Loucy (cell line): ENCODE data around the gene CASP10.

Source experiments
- H2AFZ ChIP-seq: fragments of 200-600 bp; sonication (generic); 2 replicates; pipeline ENCODE4 v1.6.0; 2016; ENCODE audit warnings: antibody characterized with exemption, mild to moderate bottlenecking, low read length, moderate library complexity
- H3F3A ChIP-seq: fragments of 200-600 bp; 2 replicates; pipeline ENCODE4 v1.6.0; 2016; ENCODE audit warnings: antibody characterized with exemption, low read depth, mild to moderate bottlenecking
- H3K27me3 ChIP-seq: fragments of 200-600 bp; sonication (generic); 2 replicates; pipeline ENCODE4 v1.6.1; 2014; ENCODE audit warnings: low read length, mild to moderate bottlenecking; ENCODE audit not compliant: insufficient read depth, poor library complexity, severe bottlenecking
- H3K36me3 ChIP-seq: fragments of 200-600 bp; sonication (generic); 2 replicates; pipeline ENCODE4 v1.6.1; 2016; ENCODE audit warnings: low read length; ENCODE audit not compliant: insufficient read depth
- H3K4me1 ChIP-seq: fragments of 200-600 bp; sonication (generic); 2 replicates; pipeline ENCODE4 v1.5.1; 2014; ENCODE audit warnings: low read length, mild to moderate bottlenecking; ENCODE audit not compliant: insufficient read depth, poor library complexity, severe bottlenecking
- H3K4me2 ChIP-seq: fragments of 200-600 bp; sonication (generic); 2 replicates; pipeline ENCODE4 v1.6.0; 2014; ENCODE audit warnings: antibody characterized with exemption, low read length, low read depth, mild to moderate bottlenecking; ENCODE audit not compliant: poor library complexity, severe bottlenecking
- H3K4me3 ChIP-seq: fragments of 200-600 bp; sonication (generic); 2 replicates; pipeline ENCODE4 v1.5.1; 2014; ENCODE audit warnings: low read length, mild to moderate bottlenecking, mixed read lengths; ENCODE audit not compliant: poor library complexity, severe bottlenecking
- H3K79me2 ChIP-seq: fragments of 200-600 bp; sonication (generic); 2 replicates; pipeline ENCODE4 v1.6.1; 2014; ENCODE audit warnings: low read length; ENCODE audit not compliant: insufficient read depth
- H3K9ac ChIP-seq: fragments of 200-600 bp; sonication (generic); 2 replicates; pipeline ENCODE4 v1.6.0; 2014; ENCODE audit warnings: mild to moderate bottlenecking, low read depth, low read length, moderate library complexity; ENCODE audit not compliant: poor library complexity, severe bottlenecking
- H3K9me2 ChIP-seq: fragments of 200-600 bp; sonication (generic); replicated peaks from 2 replicates; pipeline ENCODE4 v1.6.1; 2016; ENCODE audit warnings: low read depth, low read length, mixed read lengths
- H3K9me3 ChIP-seq: fragments of 200-600 bp; sonication (generic); 2 replicates; pipeline ENCODE4 v1.6.1; 2014; ENCODE audit warnings: mild to moderate bottlenecking, antibody characterized with exemption, low read length, low read depth; ENCODE audit not compliant: insufficient read depth
- H4K20me1 ChIP-seq: fragments of 200-600 bp; sonication (generic); 2 replicates; pipeline ENCODE4 v1.6.0; 2014; ENCODE audit warnings: antibody characterized with exemption, low read length, mild to moderate bottlenecking; ENCODE audit not compliant: insufficient read depth, poor library complexity, severe bottlenecking
- CTCF ChIP-seq: fragments of 200-600 bp; sonication (generic); conservative IDR thresholded peaks from 2 replicates; pipeline ENCODE4 v1.5.1; 2014; ENCODE audit warnings: mild to moderate bottlenecking, antibody characterized with exemption, low read length
- EZH2phosphoT487 ChIP-seq: fragments of 200-600 bp; IDR thresholded peaks from 2 replicates; pipeline ENCODE4 v1.6.1; 2018; ENCODE audit warnings: antibody characterized with exemption, mild to moderate bottlenecking, moderate library complexity, borderline replicate concordance

CASP10 gene

GRCh38 chr2:201154615-201155399, 28.1 kb upstream of the CASP10 start:
- no peak overlapping the region for H3K4me3 ChIP-seq
- no peak overlapping the region for H3K9ac ChIP-seq
- H3K9me3 ChIP-seq, result no peaks in the 10 kb centered on the region
- no peak overlapping the region for H2AFZ ChIP-seq
- H3K27me3 ChIP-seq, result no peaks in the 10 kb centered on the region
- H3K36me3 ChIP-seq, result peaks cover 39% of the 10 kb centered on the region; the same call in 1 of the 2 replicates
- no peak overlapping the region for H3K4me2 ChIP-seq
- no peaks in the 10 kb centered on the region for H3F3A ChIP-seq
- peaks cover 11% of the 10 kb centered on the region for H3K4me1 ChIP-seq
- H3K79me2 ChIP-seq, result no peaks in the 10 kb centered on the region
- TF ChIP-seq EZH2phosphoT487 (no peak), CTCF (no peak)
- H4K20me1 ChIP-seq, result no peaks in the 10 kb centered on the region
- no peaks in the 10 kb centered on the region for H3K9me2 ChIP-seq

- H3K4me3 ChIP-seq, result no peak overlapping the region
- no peak overlapping the region for H3K4me2 ChIP-seq
- no peaks in the 10 kb centered on the region for H3K9me2 ChIP-seq
- TF ChIP-seq CTCF (no peak), EZH2phosphoT487 (no peak)
- peaks cover 46% of the 10 kb centered on the region; the same call in 1 of the 2 replicates for H3K36me3 ChIP-seq
- no peaks in the 10 kb centered on the region for H3K27me3 ChIP-seq
- H3K9ac ChIP-seq, result no peak overlapping the region
- H3K9me3 ChIP-seq, result no peaks in the 10 kb centered on the region
- H3F3A ChIP-seq, result no peaks in the 10 kb centered on the region
- no peaks in the 10 kb centered on the region for H3K79me2 ChIP-seq
- H2AFZ ChIP-seq, result no peak overlapping the region
- H3K4me1 ChIP-seq, result peaks cover 11% of the 10 kb centered on the region
- no peaks in the 10 kb centered on the region for H4K20me1 ChIP-seq
Observed at GRCh38 chr2:201156036-201156435, 26.9 kb upstream of the CASP10 start.

GRCh38 chr2:201156640-201157039, 26.3 kb upstream of the CASP10 start:
- Histone ChIP-seq H3F3A (no peaks in the 10 kb centered on the region), H3K27me3 (no peaks in the 10 kb centered on the region), H3K9me3 (no peaks in the 10 kb centered on the region), H3K9me2 (no peaks in the 10 kb centered on the region), H3K4me3 (no peak overlapping the region), H3K4me2 (no peak overlapping the region), H3K4me1 (peaks cover 8% of the 10 kb centered on the region), H4K20me1 (no peaks in the 10 kb centered on the region), H3K9ac (no peak overlapping the region), H3K79me2 (no peaks in the 10 kb centered on the region), H3K36me3 (peaks cover 46% of the 10 kb centered on the region; the same call in 1 of the 2 replicates), H2AFZ (no peak overlapping the region)
- no peak for TF ChIP-seq EZH2phosphoT487
- TF ChIP-seq CTCF, result no peak
